OCI-M2 (cell line): ENCODE data around the gene TTYH3.

Source experiments
- DNase-seq: peaks from one replicate; lab custom pipeline; 2025; ENCODE audit not compliant: unreplicated experiment; lab: John Stamatoyannopoulos, UW

The TTYH3 gene

GRCh38 chr7:2646680-2647571, 15.1 kb downstream of the TTYH3 start:
- DNase-seq = no peak

- no peak for DNase-seq
These were observed 15.9 kb downstream of the TTYH3 start for GRCh38 chr7:2647594-2648172.

DNA sequence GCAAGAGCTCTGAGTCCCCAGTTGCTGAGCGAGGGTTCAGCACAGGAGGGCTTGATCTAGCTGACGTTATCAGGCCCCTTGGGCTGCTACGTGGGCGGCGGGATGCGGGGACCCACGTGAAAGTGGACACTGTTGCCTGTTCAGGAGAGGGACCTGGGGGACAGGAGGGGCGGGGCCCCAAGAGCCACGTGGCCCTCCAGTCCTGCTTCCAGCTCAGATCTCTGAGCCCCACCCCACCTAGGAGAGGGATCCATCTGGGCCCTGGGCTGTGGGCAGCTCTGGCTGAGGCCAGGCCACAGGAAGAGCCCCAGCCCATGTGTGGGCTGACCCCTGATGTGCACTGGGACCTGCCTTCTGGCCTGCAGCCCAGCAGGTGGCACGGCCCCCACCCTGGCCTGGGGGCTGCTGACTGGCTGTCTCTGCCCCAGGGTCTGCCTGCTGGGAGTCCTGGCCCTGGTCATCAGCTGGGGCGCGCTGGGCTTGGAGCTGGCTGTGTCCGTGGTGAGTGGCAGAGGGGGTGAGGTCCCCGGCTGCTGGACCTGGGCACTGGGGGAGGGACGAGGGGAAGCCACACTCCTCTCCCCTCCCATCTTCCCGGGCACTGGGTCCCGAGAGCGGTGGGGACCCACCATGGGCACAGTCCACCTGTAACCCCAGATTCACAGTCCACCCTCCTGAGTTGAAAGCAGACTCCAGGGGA, 17.5 kb downstream of the TTYH3 start:
- DNase-seq = no peak

GRCh38 chr7:2649991-2650390, 18.2 kb downstream of the TTYH3 start:
- DNase-seq = no peak

- no peak for DNase-seq
These were observed 18.7 kb downstream of the TTYH3 start for GRCh38 chr7:2650451-2650850.

- DNase-seq = no peak
These were observed 19.6 kb downstream of the TTYH3 start for GRCh38 chr7:2651336-2651735.

- no peak for DNase-seq
These were observed 20.3 kb downstream of the TTYH3 start for GRCh38 chr7:2651847-2652735.

GRCh38 chr7:2652736-2653060, 20.9 kb downstream of the TTYH3 start:
- no peak for DNase-seq

- no peak for DNase-seq
These were observed 22.3 kb downstream of the TTYH3 start for GRCh38 chr7:2654059-2654458.

GRCh38 chr7:2655870-2656614, 24.3 kb downstream of the TTYH3 start:
- no peak for DNase-seq

DNA sequence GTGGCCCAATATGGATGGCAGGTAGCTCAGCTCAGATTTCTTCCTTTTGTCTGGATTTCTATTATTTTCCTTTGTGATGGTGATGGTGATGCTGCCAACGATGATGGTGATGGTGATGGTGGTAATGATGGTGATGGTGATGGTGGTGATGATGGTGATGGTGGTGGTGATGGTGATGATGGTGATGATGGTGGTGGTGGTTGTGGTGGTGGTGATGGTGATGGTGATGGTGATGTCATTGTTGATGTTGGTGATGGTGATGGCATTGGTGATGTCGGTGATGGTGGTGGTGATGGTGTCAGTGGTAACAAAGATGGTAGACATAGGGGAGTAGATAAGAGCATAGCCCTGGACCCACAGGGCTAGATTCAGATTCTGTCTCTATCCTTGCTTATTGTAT, 25.4 kb downstream of the TTYH3 start:
- no peak for DNase-seq

- DNase-seq = no peak
These were observed 26.3 kb downstream of the TTYH3 start for GRCh38 chr7:2657920-2658671.

DNA sequence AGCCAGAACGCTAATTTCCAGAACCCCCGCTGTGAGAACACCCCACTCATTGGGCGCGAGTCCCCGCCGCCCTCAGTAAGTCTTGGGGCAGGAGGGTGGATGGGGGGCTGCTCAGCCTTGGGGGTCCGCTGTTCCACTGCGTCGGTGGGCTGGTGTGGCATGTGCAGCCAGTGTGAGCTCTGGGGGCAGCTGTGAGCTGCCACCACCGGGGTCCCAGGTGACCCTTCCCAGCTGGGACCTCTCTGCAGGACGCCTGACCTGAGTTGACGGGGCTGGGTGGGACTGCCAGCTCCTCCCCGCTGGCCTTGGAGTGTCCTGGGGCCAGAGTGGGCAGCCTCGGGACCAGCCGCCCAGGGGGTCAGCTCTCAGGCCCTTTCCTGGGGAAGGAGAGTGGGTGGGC, 27.2 kb downstream of the TTYH3 start:
- no peak for DNase-seq

- no peak for DNase-seq
These were observed 28.0 kb downstream of the TTYH3 start for GRCh38 chr7:2659556-2660358.

DNA sequence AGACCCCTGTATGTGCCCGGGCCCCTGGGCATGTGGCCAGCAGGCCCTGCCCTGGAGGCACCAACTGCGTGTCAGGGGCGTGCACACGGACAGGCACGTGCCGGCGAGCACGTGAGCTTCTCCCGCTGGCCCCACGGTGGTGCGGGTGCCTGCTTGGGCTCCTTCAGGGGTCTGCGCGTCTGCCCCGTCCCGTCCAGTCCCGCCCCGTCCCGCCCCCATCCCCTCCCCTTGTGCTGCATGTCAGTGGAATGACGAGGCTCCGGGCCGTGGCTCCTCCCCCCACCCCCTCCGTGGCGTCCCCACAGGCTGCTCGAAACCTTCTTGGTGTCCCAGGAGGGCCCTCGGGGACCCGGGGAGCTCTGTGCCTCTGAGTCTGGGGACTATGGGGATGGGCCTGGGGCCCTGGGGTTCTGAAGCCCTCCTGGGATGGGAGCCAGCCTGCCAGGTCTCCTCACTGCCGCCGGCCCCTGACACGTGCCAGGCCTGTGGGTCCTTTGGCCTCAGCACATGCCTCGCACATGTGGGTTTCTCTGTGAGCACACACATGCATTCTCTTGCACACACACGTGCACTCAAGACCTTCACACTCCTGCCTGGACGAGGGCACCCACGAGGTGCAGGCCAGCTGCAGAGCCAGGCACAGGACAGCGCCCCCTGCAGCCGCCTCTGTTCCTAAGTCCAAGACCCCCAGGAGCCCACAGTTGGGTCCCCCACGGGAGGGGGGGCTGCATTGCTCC, 28.7 kb downstream of the TTYH3 start:
- no peak for DNase-seq

DNA sequence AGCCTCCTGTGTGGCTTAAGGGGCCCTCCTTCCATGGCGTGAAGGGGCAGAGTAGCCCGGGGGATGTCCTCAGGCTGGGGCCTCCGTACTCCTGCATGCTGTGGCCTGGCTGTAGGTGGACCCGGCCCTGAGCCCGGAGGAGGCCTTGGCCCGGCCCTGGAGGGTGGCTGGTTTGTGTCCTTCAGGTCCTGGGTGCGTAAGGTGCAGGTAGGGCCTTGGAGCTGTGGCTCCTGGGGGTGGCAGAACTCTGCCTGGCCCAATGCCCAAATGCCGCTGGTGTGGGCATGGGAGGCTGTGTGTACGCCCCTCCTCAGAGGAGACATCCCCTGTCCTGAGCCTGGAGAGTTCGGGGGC, 29.3 kb downstream of the TTYH3 start:
- no peak for DNase-seq

DNA sequence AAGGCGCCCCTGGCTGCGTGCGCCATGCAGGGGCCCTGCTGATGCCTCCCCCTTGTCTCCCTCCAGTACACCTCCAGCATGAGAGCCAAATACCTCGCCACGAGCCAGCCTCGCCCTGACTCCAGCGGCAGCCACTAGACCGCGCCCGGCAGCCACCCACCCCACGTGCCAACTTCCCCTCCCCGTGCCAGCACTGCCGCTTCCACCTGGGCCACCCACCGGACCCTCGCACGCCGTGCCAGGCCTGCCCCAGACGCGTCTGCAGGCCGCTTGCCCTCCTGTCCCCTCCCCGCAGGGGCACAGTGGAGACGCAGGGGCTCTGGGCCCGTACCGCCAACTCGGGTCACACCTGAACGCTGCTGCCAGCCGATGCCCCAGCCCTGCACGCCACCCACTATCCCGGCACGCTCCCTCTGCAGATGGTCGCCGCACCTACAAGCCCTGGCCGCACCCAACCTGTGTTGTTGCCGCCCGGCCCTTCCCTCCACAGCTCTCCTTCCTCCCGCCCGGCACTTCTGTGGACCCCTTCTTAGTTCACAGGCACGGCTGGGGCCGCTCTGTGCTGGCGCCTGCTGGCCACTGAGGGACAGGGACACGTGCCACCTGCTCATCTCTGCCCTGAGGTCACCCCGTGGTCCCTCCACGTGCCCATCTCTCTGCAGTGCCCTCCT, 30.0 kb downstream of the TTYH3 start:
- DNase-seq = no peak
